GM23338 (cell line): ENCODE data around the gene MED28.

Experiments used
- CREB1 ChIP-seq: fragments of 250-450 bp; sonication (Bioruptor Pico); IDR thresholded peaks from 2 replicates; pipeline ENCODE4 v1.5.0; 2020; ENCODE audit warnings: low read depth, mild to moderate bottlenecking, moderate library complexity
- CTCF ChIP-seq, 2 experiments: fragments of 200-600 bp in 1 of 2; sonication (generic) in 1 of 2; conservative IDR thresholded peaks; 2 replicates each; pipeline versions ENCODE4 v1.5.1 to v1.6.1; 2016 to 2017; ENCODE audit warnings: antibody characterized with exemption in 2 of 2, low read depth in 2 of 2, mild to moderate bottlenecking in 2 of 2, moderate library complexity in 1 of 2
- EZH2 ChIP-seq: fragments of 200-600 bp; sonication (generic); IDR thresholded peaks from one replicate; pipeline ENCODE4 v1.8.0; 2017; ENCODE audit warnings: antibody characterized with exemption, mild to moderate bottlenecking, low read depth; ENCODE audit not compliant: unreplicated experiment
- EZH2phosphoT487 ChIP-seq: fragments of 200-600 bp; sonication (generic); IDR thresholded peaks from one replicate; pipeline ENCODE4 v1.8.1; 2018; ENCODE audit warnings: antibody characterized with exemption; ENCODE audit not compliant: unreplicated experiment
- JUNB ChIP-seq: IDR thresholded peaks from one replicate; pipeline ENCODE4 v1.6.1; 2016; ENCODE audit warnings: antibody characterized with exemption; ENCODE audit not compliant: unreplicated experiment
- POLR2AphosphoS5 ChIP-seq: IDR thresholded peaks from 2 replicates; pipeline ENCODE4 v1.6.1; 2016; ENCODE audit warnings: antibody characterized with exemption, low read depth
- REST ChIP-seq: IDR thresholded peaks from one replicate; pipeline ENCODE4 v1.6.1; 2018; ENCODE audit warnings: antibody characterized with exemption; ENCODE audit not compliant: unreplicated experiment
- ZNF114 ChIP-seq: fragments of 250-450 bp; sonication (Bioruptor Pico); IDR thresholded peaks from 2 replicates; pipeline ENCODE4 v1.5.0; 2020; ENCODE audit warnings: mild to moderate bottlenecking, moderate library complexity

GRCh38 chr4:17605236-17605635 is 9.2 kb upstream of the MED28 start:
- no peak for TF ChIP-seq CTCF (conservative IDR thresholded peaks at IDR 0.05; ENCODE audit: low read depth in 2 of 2)
- TF ChIP-seq EZH2 = no peak
- TF ChIP-seq EZH2phosphoT487 = no peak
- no peak for TF ChIP-seq REST
- TF ChIP-seq ZNF114 (CRISPR knock-in tag) = no peak
- no peak for TF ChIP-seq POLR2AphosphoS5
- no peak for TF ChIP-seq CREB1 (CRISPR knock-in tag)
- no peak for TF ChIP-seq JUNB
